ENCODE data around the gene CERS5.

The CERS5 gene

DNA sequence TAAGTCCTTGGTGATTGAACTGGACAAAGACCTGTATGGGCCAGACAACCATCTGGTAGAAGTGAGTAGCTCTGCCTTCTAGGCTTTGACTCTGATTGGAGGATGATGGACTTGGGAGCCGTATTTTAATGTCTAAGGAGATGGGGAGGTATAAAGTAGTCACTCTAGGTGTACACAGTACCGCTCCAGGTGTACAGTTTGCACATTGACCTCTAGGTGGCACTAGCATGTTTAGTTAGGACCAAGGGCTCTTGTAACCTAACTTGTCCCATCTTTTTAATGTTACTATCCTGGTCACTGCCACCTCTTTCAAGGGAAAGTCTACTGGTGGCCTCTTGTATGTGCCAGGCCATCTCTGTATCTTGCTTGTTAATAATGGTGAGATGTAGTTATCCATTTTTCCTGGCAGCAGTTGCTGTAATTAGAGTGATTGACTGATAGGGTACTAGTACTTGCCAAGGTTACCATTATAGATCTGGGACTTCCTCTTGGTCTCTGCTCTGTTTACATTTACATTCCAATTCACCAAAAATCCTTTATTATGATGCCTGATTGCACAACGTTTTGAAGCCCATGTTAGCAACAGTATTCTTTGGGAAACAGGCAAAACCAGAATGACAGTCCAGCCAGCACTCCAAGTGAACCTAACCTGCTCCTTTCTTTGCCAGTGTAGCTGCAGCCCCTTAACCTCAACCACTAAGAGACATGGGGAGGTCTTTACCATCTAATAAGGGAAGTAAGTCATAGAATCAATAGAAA is 78.4 kb downstream of the CERS5 start:
- DNase-seq: peak; percentile 48 to 65 (median 63)
- WGBS (ENCODE audit: insufficient coverage): 20% methylated on average over 2 of the region's 3 CpGs
- H3K36me3 ChIP-seq (ENCODE audit: control insufficient read depth in 4 of 4, insufficient read depth in 4 of 4, low read length in 3 of 4): peaks cover 26 to 67% (median 49%) of the 10 kb centered on the region in 4 experiments
- no peak overlapping the region for H3K4me3 ChIP-seq (ENCODE audit: control insufficient read depth in 1 of 7, extremely low read depth in 1 of 7, insufficient read depth in 4 of 7, low read depth in 2 of 7, low read length in 6 of 7)
- CTCF ChIA-PET: interaction anchor here (0.6 to 10.4 kb wide), 15 partner anchors 8 to 124 kb away, joined by 3 to 168 read pairs (median 4); partner anchors contain the start of genes COX14 and GPD1
- H3K4me1 ChIP-seq (ENCODE audit: control extremely low read depth in 1 of 4, control insufficient read depth in 4 of 4, insufficient read depth in 4 of 4, low read length in 3 of 4): peaks cover 4 to 12% (median 9%) of the 10 kb centered on the region in 4 experiments
- no peak overlapping the region for H3K27ac ChIP-seq (ENCODE audit: insufficient read depth in 1 of 2, low read depth in 1 of 2, low read length in 2 of 2, poor library complexity in 1 of 2, severe bottlenecking in 2 of 2)
- POLR2A ChIA-PET: no interaction called here
- no peaks in the 10 kb centered on the region for H3K9me3 ChIP-seq (ENCODE audit: control extremely low read depth in 1 of 5, control insufficient read depth in 4 of 5, insufficient read depth in 2 of 5, low read depth in 1 of 5, low read length in 4 of 5)
- no peaks in the 10 kb centered on the region for H3K27me3 ChIP-seq (replicated peaks in 2 of 5; ENCODE audit: control insufficient read depth in 4 of 5, insufficient read depth in 5 of 5, low read length in 4 of 5)

DNA sequence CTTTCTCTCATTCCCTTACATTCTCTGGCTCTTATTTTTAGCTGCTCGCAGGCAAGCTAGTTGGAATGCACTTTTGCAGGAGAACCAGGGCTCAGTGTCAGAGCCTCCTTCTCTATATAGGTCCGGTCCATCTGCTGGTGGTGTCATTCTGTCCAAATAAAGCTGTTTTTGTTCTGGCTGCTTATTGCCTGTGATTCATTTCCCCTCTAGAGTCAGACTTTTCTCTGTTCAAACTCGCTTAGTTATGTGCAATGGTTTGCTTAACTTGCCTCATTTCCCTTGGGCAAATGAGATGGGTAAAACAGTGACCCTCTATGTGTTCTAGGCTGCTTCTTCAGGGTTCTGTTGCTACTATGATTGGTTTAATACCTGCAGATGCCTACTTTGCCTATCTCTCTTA is 79.2 kb downstream of the CERS5 start:
- WGBS (ENCODE audit: insufficient coverage): 94% methylated on average over 3 of the region's 3 CpGs
- Histone ChIP-seq H3K27me3 (replicated peaks in 2 of 5; ENCODE audit: control insufficient read depth in 4 of 5, insufficient read depth in 5 of 5, low read length in 4 of 5) (no peaks in the 10 kb centered on the region), H3K4me1 (ENCODE audit: control extremely low read depth in 1 of 4, control insufficient read depth in 4 of 4, insufficient read depth in 4 of 4, low read length in 3 of 4) (peaks cover 4 to 13% (median 10%) of the 10 kb centered on the region in 4 experiments), H3K4me3 (ENCODE audit: control insufficient read depth in 1 of 7, extremely low read depth in 1 of 7, insufficient read depth in 4 of 7, low read depth in 2 of 7, low read length in 6 of 7) (no peak overlapping the region), H3K27ac (ENCODE audit: insufficient read depth in 1 of 2, low read depth in 1 of 2, low read length in 2 of 2, poor library complexity in 1 of 2, severe bottlenecking in 2 of 2) (no peak overlapping the region), H3K36me3 (ENCODE audit: control insufficient read depth in 4 of 4, insufficient read depth in 4 of 4, low read length in 3 of 4) (peaks cover 26 to 60% (median 44%) of the 10 kb centered on the region in 4 experiments), H3K9me3 (ENCODE audit: control extremely low read depth in 1 of 5, control insufficient read depth in 4 of 5, insufficient read depth in 2 of 5, low read depth in 1 of 5, low read length in 4 of 5) (no peaks in the 10 kb centered on the region)
- no peak for DNase-seq
- ChIA-PET CTCF (interaction anchor here (0.6 to 10.4 kb wide), 12 partner anchors 9 to 219 kb away, joined by 3 to 168 read pairs (median 4); partner anchors contain the start of genes COX14 and GPD1), POLR2A (no interaction called here)

DNA sequence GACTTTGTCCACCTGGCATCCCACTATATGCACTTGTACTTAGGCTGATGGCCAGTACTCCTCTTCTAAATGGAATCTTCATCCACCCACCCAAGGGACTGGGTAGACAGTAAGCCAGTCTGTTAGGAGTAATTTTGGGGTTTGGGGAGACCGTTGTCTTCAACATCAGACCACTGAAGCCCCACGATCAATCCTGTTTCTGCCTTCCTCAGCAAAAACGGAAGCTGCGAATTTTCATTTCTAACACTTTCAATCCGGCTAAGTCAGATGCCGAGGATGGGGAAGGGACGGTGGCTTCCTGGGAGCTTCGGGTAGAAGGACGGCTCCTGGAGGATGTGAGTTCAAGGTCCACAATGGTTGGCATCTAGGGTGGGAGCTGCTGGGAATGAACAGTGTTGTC is 80.0 kb downstream of the CERS5 start:
- Histone ChIP-seq H3K4me3 (ENCODE audit: control insufficient read depth in 1 of 7, extremely low read depth in 1 of 7, insufficient read depth in 4 of 7, low read depth in 2 of 7, low read length in 6 of 7) (no peak overlapping the region), H3K9me3 (ENCODE audit: control extremely low read depth in 1 of 5, control insufficient read depth in 4 of 5, insufficient read depth in 2 of 5, low read depth in 1 of 5, low read length in 4 of 5) (no peaks in the 10 kb centered on the region), H3K4me1 (ENCODE audit: control extremely low read depth in 1 of 4, control insufficient read depth in 4 of 4, insufficient read depth in 4 of 4, low read length in 3 of 4) (peaks cover 4 to 13% (median 10%) of the 10 kb centered on the region in 4 experiments), H3K27me3 (replicated peaks in 2 of 5; ENCODE audit: control insufficient read depth in 4 of 5, insufficient read depth in 5 of 5, low read length in 4 of 5) (no peaks in the 10 kb centered on the region), H3K27ac (ENCODE audit: insufficient read depth in 1 of 2, low read depth in 1 of 2, low read length in 2 of 2, poor library complexity in 1 of 2, severe bottlenecking in 2 of 2) (no peak overlapping the region), H3K36me3 (ENCODE audit: control insufficient read depth in 4 of 4, insufficient read depth in 4 of 4, low read length in 3 of 4) (peaks cover 24 to 52% (median 39%) of the 10 kb centered on the region in 4 experiments)
- 97% methylated on average over 9 of the region's 9 CpGs for WGBS (ENCODE audit: insufficient coverage)
- ChIA-PET POLR2A (no interaction called here), CTCF (interaction anchor here (0.9 to 10.4 kb wide), 8 partner anchors 9 to 99 kb away, joined by 4 to 168 read pairs (median 4); partner anchors contain the start of genes COX14 and GPD1)
- DNase-seq: no peak

DNA sequence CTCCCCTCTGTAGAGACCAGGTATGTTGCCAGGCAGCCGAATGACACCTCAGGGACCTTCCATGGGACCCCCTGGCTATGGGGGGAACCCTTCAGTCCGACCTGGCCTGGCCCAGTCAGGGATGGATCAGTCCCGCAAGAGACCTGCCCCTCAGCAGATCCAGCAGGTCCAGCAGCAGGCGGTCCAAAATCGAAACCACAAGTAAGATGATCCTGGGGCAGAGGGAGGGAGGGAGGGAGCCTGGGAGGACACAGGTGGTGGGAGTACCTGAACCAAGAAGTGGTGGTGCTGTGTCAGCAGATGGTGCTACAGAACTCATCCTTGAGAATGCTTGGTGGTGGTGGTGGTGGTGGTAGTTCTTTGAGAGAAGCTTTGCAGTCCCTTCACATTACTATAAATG is 81.0 kb downstream of the CERS5 start:
- H3K27me3 ChIP-seq (replicated peaks in 2 of 5; ENCODE audit: control insufficient read depth in 4 of 5, insufficient read depth in 5 of 5, low read length in 4 of 5): no peaks in the 10 kb centered on the region
- ChIA-PET POLR2A (interaction anchor here (1.0 to 1.8 kb wide), 2 partner anchors 10 to 26 kb away, joined by 5 to 10 read pairs; partner anchors contain the start of gene COX14), CTCF (interaction anchor here (0.7 to 10.4 kb wide), 6 partner anchors 9 to 103 kb away, joined by 3 to 168 read pairs (median 10); partner anchors contain the start of genes COX14 and GPD1)
- WGBS (ENCODE audit: insufficient coverage): 95% methylated on average over 3 of the region's 5 CpGs
- no peak for DNase-seq
- H3K36me3 ChIP-seq (ENCODE audit: control insufficient read depth in 4 of 4, insufficient read depth in 4 of 4, low read length in 3 of 4): peaks cover 20 to 43% (median 34%) of the 10 kb centered on the region in 4 experiments
- H3K4me3 ChIP-seq (ENCODE audit: control insufficient read depth in 1 of 7, extremely low read depth in 1 of 7, insufficient read depth in 4 of 7, low read depth in 2 of 7, low read length in 6 of 7): peak overlapping the region in 2 of 7 experiments; percentile 65 to 94
- H3K27ac ChIP-seq (ENCODE audit: insufficient read depth in 1 of 2, low read depth in 1 of 2, low read length in 2 of 2, poor library complexity in 1 of 2, severe bottlenecking in 2 of 2): no peak overlapping the region
- H3K4me1 ChIP-seq (ENCODE audit: control extremely low read depth in 1 of 4, control insufficient read depth in 4 of 4, insufficient read depth in 4 of 4, low read length in 3 of 4): peaks cover 4 to 13% (median 10%) of the 10 kb centered on the region in 4 experiments
- H3K9me3 ChIP-seq (ENCODE audit: control extremely low read depth in 1 of 5, control insufficient read depth in 4 of 5, insufficient read depth in 2 of 5, low read depth in 1 of 5, low read length in 4 of 5): no peaks in the 10 kb centered on the region

DNA sequence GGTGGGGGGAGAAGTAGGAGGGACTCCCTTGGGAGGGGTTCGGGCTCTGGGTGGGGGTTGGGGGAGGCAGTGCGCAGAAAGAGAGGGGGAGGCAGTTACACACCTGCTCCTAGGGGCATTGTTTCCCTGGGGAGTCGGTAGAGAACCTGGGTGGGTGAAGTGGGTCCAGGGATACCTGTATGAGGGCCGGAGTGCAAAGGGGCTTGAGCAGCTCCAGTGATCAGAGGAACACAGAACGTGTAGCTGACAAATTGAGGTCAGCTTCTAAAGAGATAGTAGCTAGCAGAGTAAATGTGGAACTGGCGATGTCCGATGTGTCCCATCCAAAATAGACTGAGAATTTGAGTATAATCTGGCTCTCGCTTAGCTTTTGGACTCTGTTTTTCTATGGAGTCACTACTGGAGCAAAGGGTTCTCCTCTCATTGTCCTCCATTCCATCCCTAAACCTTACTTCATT is 81.5 kb downstream of the CERS5 start:
- H3K4me3 ChIP-seq (ENCODE audit: control insufficient read depth in 1 of 7, extremely low read depth in 1 of 7, insufficient read depth in 4 of 7, low read depth in 2 of 7, low read length in 6 of 7): peak overlapping the region in 6 of 7 experiments; percentile 39 to 99 (median 74)
- WGBS (ENCODE audit: insufficient coverage): 26% methylated on average over 6 of the region's 8 CpGs
- POLR2A ChIA-PET: interaction anchor here (1.0 to 1.8 kb wide), 3 partner anchors 11 to 81 kb away, joined by 5 to 10 read pairs (median 7); partner anchors contain the start of genes CERS5 and COX14

DNA sequence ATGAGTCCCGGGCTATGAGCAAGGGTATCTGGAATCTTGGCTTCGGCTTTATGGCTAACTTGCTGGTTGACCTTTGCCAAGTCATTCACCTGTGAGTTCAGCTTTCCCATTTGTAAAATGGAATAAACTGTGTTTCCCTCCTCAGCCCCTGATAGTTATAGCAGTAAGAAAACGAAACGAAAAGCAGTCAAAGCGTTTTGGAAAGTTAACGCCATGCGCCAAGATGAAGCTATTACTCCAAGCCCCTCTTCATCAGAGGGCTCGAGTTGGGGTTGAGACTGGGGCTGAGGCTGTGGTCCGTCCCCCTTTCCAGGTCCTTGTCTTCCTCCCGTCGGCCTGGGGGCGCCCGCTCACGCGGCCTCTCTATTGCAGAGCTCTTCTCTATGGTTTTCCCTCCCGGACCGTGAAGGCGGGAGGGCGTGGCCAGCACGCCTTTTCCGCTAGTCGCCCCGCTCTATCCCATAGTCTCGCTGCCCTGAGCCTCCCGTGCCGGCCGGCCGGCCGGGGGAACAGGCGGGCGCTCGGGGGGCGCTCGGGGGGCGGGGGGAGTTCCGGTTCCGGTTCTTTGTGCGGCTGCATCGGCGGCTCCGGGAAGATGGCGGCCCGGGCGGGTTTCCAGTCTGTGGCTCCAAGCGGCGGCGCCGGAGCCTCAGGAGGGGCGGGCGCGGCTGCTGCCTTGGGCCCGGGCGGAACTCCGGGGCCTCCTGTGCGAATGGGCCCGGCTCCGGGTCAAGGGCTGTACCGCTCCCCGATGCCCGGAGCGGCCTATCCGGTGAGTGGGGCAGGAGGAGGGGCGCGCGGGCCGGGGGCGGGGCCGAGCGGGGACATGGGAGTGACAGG is 82.2 kb downstream of the CERS5 start, which contains the start of gene SMARCD1:
SMARCD1 (plus strand) TSS at position 568 of the 840 bp plus-strand sequence; CDS start at position 596, 28 bp downstream.
- WGBS (ENCODE audit: insufficient coverage): 0% methylated on average over 47 of the region's 69 CpGs
- ChIA-PET CTCF (interaction anchor here (0.6 to 10.4 kb wide), 17 partner anchors 10 to 241 kb away, joined by 3 to 168 read pairs (median 3); partner anchors contain the start of genes CERS5, COX14 and GPD1), POLR2A (interaction anchor here (0.6 to 1.8 kb wide), 5 partner anchors 11 to 92 kb away, joined by 3 to 10 read pairs (median 5); partner anchors contain the start of genes CERS5 and COX14)
- H3K36me3 ChIP-seq (ENCODE audit: control insufficient read depth in 4 of 4, insufficient read depth in 4 of 4, low read length in 3 of 4): peaks cover 13 to 34% (median 27%) of the 10 kb centered on the region in 4 experiments
- peaks cover 4 to 15% (median 10%) of the 10 kb centered on the region in 4 experiments for H3K4me1 ChIP-seq (ENCODE audit: control extremely low read depth in 1 of 4, control insufficient read depth in 4 of 4, insufficient read depth in 4 of 4, low read length in 3 of 4)
- H3K27me3 ChIP-seq (replicated peaks in 2 of 5; ENCODE audit: control insufficient read depth in 4 of 5, insufficient read depth in 5 of 5, low read length in 4 of 5): no peaks in the 10 kb centered on the region
- peak within 1 kb of the TSS; percentile 42 to 99 (median 94) for H3K4me3 ChIP-seq (ENCODE audit: control insufficient read depth in 1 of 7, extremely low read depth in 1 of 7, insufficient read depth in 4 of 7, low read depth in 2 of 7, low read length in 6 of 7)
- no peaks in the 10 kb centered on the region for H3K9me3 ChIP-seq (ENCODE audit: control extremely low read depth in 1 of 5, control insufficient read depth in 4 of 5, insufficient read depth in 2 of 5, low read depth in 1 of 5, low read length in 4 of 5)
- DNase-seq: peak; percentile 92 to 97 (median 94)
- H3K27ac ChIP-seq (ENCODE audit: insufficient read depth in 1 of 2, low read depth in 1 of 2, low read length in 2 of 2, poor library complexity in 1 of 2, severe bottlenecking in 2 of 2): peak within 1 kb of the TSS; percentile 64 to 85

More for the DNA sequence above, 81.5 kb downstream of the CERS5 start:
- Histone ChIP-seq H3K27ac (ENCODE audit: insufficient read depth in 1 of 2, low read depth in 1 of 2, low read length in 2 of 2, poor library complexity in 1 of 2, severe bottlenecking in 2 of 2) (peak overlapping the region; percentile 64 to 85), H3K4me1 (ENCODE audit: control extremely low read depth in 1 of 4, control insufficient read depth in 4 of 4, insufficient read depth in 4 of 4, low read length in 3 of 4) (peaks cover 4 to 15% (median 10%) of the 10 kb centered on the region in 4 experiments), H3K27me3 (replicated peaks in 2 of 5; ENCODE audit: control insufficient read depth in 4 of 5, insufficient read depth in 5 of 5, low read length in 4 of 5) (no peaks in the 10 kb centered on the region), H3K9me3 (ENCODE audit: control extremely low read depth in 1 of 5, control insufficient read depth in 4 of 5, insufficient read depth in 2 of 5, low read depth in 1 of 5, low read length in 4 of 5) (no peaks in the 10 kb centered on the region), H3K36me3 (ENCODE audit: control insufficient read depth in 4 of 4, insufficient read depth in 4 of 4, low read length in 3 of 4) (peaks cover 18 to 39% (median 32%) of the 10 kb centered on the region in 4 experiments)
- CTCF ChIA-PET: interaction anchor here (0.7 to 10.4 kb wide), 9 partner anchors 9 to 122 kb away, joined by 3 to 168 read pairs (median 4); partner anchors contain the start of genes COX14 and GPD1
- no peak for DNase-seq
